Renal cortical epithelial cell (primary cell): ENCODE measurements around the gene DNMBP. TPM values are rescaled to one million over a fixed set of nuclear protein-coding genes. Genes with fewer than 3 reads are reported as not detected.

Experiments
- DNase-seq: peaks from one replicate; pipeline ENCODE4 v3.0.0-alpha.2; 2011; ENCODE audit warnings: low read depth
- total RNA-seq: library from RNA; depleted of rRNA; stranded (reverse); fragments of >200 nt; gene quantifications from 2 replicates; pipeline ENCODE4 v1.2.3, GENCODE V29; 2014

The DNMBP gene, protein sequence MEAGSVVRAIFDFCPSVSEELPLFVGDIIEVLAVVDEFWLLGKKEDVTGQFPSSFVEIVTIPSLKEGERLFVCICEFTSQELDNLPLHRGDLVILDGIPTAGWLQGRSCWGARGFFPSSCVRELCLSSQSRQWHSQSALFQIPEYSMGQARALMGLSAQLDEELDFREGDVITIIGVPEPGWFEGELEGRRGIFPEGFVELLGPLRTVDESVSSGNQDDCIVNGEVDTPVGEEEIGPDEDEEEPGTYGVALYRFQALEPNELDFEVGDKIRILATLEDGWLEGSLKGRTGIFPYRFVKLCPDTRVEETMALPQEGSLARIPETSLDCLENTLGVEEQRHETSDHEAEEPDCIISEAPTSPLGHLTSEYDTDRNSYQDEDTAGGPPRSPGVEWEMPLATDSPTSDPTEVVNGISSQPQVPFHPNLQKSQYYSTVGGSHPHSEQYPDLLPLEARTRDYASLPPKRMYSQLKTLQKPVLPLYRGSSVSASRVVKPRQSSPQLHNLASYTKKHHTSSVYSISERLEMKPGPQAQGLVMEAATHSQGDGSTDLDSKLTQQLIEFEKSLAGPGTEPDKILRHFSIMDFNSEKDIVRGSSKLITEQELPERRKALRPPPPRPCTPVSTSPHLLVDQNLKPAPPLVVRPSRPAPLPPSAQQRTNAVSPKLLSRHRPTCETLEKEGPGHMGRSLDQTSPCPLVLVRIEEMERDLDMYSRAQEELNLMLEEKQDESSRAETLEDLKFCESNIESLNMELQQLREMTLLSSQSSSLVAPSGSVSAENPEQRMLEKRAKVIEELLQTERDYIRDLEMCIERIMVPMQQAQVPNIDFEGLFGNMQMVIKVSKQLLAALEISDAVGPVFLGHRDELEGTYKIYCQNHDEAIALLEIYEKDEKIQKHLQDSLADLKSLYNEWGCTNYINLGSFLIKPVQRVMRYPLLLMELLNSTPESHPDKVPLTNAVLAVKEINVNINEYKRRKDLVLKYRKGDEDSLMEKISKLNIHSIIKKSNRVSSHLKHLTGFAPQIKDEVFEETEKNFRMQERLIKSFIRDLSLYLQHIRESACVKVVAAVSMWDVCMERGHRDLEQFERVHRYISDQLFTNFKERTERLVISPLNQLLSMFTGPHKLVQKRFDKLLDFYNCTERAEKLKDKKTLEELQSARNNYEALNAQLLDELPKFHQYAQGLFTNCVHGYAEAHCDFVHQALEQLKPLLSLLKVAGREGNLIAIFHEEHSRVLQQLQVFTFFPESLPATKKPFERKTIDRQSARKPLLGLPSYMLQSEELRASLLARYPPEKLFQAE (N-terminal part only)
- total RNA-seq, result 13.4 and 21.2 TPM in 2 replicates

- DNase-seq, result no peak
These were observed at the start of gene DNMBP for GRCh38 chr10:100009793-100010676. TSS of gene DNMBP (minus strand) at chr10:100009947. CDS start at chr10:99972124, 37,823 bp downstream.

GRCh38 chr10:100057948-100058347 is 48.2 kb upstream of the DNMBP start:
- no peak for DNase-seq

- no peak for DNase-seq
These were observed 44.1 kb upstream of the DNMBP start for GRCh38 chr10:100053686-100054460.

GRCh38 chr10:100046021-100046486 is 36.3 kb upstream of the DNMBP start:
- DNase-seq, result peak; percentile 63

- no peak for DNase-seq
These were observed 35.8 kb upstream of the DNMBP start for GRCh38 chr10:100045592-100045991.

DNA sequence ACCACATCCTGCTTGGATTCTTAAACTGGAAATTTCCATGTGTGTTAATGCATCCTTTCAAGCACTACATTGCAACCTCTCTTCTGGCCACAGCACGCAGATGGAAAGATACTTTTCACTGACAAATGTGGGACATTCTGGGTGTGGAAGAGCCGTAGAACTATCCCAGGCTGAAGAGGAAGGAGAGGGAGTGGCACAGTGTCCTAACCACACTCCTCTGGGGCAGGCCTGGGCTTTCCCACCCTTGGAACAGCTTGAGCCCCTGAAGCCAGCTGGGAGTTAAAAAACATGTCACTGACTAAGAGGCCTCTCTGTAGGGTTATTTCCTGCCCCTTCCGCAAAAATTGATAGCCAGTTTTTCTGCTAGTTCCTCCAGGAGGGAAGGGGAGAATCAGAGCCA is 34.0 kb upstream of the DNMBP start:
- DNase-seq, result no peak

GRCh38 chr10:100043344-100043743 is 33.6 kb upstream of the DNMBP start:
- peak; percentile 29 for DNase-seq

DNA sequence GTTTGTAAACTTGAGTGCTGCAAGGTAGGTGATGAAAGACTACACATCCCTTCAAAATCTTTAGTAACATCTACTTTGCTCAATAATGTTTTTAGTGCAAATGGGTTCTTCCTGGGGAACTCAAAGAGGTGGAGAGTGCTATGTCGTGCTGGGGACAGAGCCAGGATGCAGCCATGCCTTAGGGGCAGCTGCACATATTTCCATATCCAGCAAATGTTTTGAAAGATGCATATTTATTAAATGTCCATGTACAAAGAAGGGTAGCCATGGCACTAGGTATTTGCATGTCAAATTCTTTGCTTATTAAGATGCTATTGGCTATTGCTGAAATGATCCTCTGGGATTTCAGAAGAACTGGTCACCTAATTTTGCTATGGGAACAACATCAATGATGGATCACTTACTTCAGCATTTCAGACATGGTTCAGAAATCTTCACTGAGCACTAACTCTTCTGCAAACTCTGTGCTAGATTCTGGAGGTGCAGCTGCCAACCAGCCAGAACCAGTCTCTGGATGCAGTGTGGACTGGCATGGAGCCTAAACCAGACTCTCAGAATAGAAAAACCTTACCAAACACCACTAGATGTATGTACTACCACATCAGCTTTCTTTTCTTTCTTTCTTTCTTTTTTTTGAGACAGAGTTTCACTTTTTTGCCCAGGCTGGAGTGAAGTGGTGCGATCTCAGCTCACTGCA is 31.7 kb upstream of the DNMBP start:
- DNase-seq, result peak; percentile 26

GRCh38 chr10:100038561-100039071 is 28.9 kb upstream of the DNMBP start:
- DNase-seq, result no peak

DNA sequence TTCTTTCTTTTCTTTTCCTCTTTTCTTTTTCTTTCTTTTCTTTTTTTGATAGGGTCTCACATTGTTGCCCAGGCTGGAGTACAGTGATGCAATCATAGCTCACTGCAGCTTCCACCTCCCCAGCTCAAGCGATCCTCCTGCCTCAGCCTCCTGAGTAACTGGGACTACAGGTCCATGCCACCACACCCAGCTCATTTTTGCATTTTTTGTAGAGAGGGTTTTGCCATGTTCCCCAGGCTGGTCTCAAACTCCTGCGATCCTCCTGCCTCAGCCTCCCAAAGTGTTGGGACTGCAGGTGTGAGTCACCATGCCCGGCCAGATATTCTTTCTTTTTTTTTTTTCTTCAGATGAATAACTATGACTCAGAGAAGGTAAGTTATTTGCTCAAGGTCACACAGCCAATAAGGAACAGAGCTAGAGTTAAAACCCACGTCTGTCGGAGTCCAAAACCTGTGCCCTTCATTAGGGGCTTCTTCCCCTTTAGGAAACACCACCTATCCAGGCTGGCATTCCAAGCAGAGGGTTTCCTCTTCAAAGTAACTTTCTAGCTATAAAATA is 28.1 kb upstream of the DNMBP start:
- DNase-seq, result no peak

DNA sequence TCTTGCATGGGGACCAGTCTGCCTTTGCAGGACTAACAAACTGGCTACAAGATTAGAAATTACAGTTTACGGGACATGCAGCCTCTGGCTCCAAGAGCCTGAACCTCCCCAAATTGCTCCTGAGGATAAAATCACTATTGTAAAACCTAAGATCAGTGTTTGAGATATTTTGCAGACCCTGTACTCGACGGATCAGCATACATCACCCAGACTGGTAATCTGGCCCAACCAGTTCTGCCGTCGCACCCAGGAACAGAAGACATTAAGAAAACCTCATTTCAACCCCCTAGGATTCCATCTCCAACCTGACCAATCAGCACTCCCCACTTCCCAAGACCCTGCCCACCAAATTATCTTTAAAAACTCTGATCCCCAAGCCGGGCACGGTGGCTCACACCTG is 27.1 kb upstream of the DNMBP start:
- DNase-seq, result no peak

GRCh38 chr10:100033766-100034418 is 24.1 kb upstream of the DNMBP start:
- no peak for DNase-seq

DNA sequence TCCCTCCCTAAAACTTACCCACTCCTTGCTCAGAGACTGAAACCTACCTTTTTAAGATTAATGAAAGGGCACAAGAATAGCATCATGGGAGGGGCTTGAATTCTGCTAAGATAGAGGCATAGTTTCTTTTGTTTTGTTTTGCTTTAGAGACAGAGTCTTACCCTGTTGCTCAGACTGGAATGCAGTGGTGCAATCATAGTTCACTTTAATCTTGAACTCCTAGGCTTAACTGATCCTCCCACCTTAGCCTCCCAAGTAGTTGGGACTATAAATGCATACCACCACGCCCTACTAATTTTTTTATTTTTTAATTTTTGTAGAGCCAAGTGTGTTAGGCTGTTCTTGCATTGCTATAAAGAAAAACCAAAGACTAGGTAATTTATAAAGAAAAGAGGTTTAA is 17.7 kb upstream of the DNMBP start:
- no peak for DNase-seq

- peak; percentile 60 for DNase-seq
These were observed 15.8 kb upstream of the DNMBP start for GRCh38 chr10:100025576-100025975.

- DNase-seq, result no peak
These were observed 15.0 kb upstream of the DNMBP start for GRCh38 chr10:100024748-100025147.

DNA sequence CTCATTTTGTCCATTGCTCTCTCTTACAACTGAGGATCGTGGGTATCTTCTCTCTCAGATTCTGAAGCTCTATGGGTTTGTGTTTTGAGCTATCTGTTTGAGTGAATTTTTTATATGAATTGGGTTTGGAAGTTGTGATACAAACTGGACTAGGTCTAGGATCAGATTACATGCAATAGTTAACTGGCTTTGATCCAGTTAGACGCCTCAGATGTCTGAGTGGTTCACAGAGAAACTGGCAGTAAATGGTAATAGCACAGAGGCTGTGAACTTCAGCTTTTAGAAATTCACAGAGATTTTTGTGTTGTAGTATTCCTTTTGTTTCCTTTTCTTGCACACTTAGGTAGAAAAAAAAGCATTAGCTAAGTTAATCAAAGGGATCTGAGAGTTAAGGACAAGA is 12.7 kb upstream of the DNMBP start:
- no peak for DNase-seq

- DNase-seq, result no peak
These were observed 11.6 kb upstream of the DNMBP start for GRCh38 chr10:100021322-100021721.

- DNase-seq, result no peak
These were observed 11.1 kb upstream of the DNMBP start for GRCh38 chr10:100020886-100021253.
